Activated B cell treated with CpG ODN at 0.5 μM for 24 hours (primary cell): ENCODE data around the gene PSMB5. TPM values are rescaled to one million over a fixed set of nuclear protein-coding genes. Genes with fewer than 3 reads are reported as not detected.
A peak's percentile ranks its signal among the peaks of the same experiment; 100 is the strongest.

Experiments
- ATAC-seq: fragments of 200-7000 bp; cut with Tn5 transposase; one replicate; pipeline ENCODE4 v1.10.0; 2021; ENCODE audit warnings: low read depth, mild to moderate bottlenecking, moderate library complexity
- CTCF ChIA-PET: fragments of 350-600 bp; sonication (Branson Sonifier 250); formaldehyde crosslinking; loops from one replicate; lab custom pipeline; 2021; ENCODE audit warnings: antibody characterized with exemption; lab: Charles Lee
- POLR2A ChIA-PET: fragments of 350-600 bp; sonication (Branson Sonifier 250); formaldehyde crosslinking; loops from one replicate; lab custom pipeline; 2021; ENCODE audit warnings: antibody characterized with exemption; lab: Charles Lee
- DNase-seq: peaks from one replicate; pipeline ENCODE4 v3.0.0; 2022
- H3K27ac Mint-ChIP-seq: one replicate; pipeline ENCODE4 v1.8.0; 2020; ENCODE audit warnings: mixed read lengths
- H3K27me3 Mint-ChIP-seq: one replicate; pipeline ENCODE4 v1.8.0; 2021; ENCODE audit warnings: mixed read lengths
- H3K36me3 Mint-ChIP-seq: one replicate; pipeline ENCODE4 v1.8.0; 2021; ENCODE audit warnings: low read depth, mixed read lengths
- H3K4me1 Mint-ChIP-seq: one replicate; pipeline ENCODE4 v1.8.0; 2021; ENCODE audit warnings: mixed read lengths
- H3K4me3 Mint-ChIP-seq: one replicate; pipeline ENCODE4 v1.8.0; 2020; ENCODE audit warnings: mild to moderate bottlenecking, mixed read lengths
- H3K9me3 Mint-ChIP-seq: one replicate; pipeline ENCODE4 v1.8.0; 2020; ENCODE audit warnings: mixed read lengths
- CTCF ChIP-seq: fragments of 200-600 bp; IDR thresholded peaks from one replicate; pipeline ENCODE4 v1.8.0; 2022; ENCODE audit warnings: antibody characterized with exemption, mild to moderate bottlenecking
- intact Hi-C: fragments of 100-400 bp; cut with micrococcal nuclease; formaldehyde crosslinking; loops from one replicate; pipeline ENCODE4 v1.15.1; 2024
- total RNA-seq: library from RNA; stranded (reverse); gene quantifications from 2 replicates; pipeline ENCODE4 v1.2.3, GENCODE V29; 2022

PSMB5 gene
- total RNA-seq, 1 donor from 2014 or later, result 53.3 TPM

DNA sequence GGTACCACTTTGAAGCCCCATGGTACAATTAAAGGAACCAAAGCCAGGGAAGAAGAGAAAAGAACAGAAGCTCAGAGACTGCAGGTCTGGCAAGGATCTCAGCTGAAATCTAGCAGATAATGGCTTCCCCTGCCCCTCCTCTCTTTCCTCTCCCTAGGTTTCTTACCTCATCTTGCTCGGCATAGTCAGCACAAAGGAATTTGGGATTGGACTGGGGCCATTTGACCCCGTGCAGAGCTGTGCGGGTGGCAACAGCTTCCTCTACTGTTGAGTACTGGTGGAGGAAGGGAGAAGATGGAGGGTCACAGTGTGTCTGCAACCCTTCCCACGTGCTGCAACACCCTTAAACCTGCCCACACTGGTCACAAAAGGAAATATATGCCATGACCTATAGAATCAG is 27.3 kb upstream of the PSMB5 start:
- CTCF ChIA-PET, result interaction anchor here (0.7 to 10.5 kb wide), 6 partner anchors 9 to 87 kb away, joined by 3 to 284 read pairs (median 4); partner anchors contain the start of gene AJUBA
- H3K36me3 Mint-ChIP-seq, result peaks cover 86% of the 10 kb centered on the region
- intact Hi-C loops, result no loop called here

DNA sequence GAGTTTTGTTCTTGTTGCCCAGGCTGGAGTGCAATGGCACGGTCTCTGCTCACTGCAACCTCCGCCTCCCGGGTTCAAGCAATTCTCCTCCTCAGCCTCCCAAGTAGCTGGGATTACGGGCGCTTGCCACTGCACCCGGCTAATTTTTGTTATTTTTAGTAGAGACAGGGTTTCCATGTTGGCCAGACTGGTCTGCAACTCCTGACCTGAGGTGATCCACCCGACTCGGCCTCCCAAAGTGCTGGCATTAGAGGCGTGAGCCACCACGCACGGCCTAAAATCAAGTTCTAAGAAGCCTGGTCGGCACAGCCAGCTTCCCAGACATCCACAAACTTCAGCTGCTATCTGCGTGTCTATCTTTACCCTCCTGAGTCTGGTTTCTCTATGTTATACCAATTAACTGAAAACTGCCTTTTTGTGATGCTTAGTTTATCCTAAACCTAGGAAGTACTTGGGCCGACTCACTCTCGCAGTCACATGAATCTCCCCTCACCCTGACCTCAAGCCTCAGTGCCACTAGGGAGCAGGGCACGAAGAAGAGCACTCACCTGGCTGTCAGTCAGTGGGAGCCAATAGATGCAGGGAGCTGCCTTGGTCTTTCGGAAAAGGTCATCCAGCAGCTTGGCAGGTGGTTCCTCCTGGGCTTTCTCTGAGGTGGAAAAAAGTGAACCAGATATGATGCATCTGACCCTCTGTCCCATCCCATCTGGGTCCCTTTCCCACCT is 26.0 kb upstream of the PSMB5 start:
- ATAC-seq (no peak), DNase-seq (no peak)
- Mint-ChIP-seq H3K4me3 (no peak overlapping the region), H3K27me3 (peaks cover 2% of the 10 kb centered on the region), H3K9me3 (no peaks in the 10 kb centered on the region), H3K4me1 (peaks cover 18% of the 10 kb centered on the region), H3K27ac (no peak overlapping the region), H3K36me3 (peaks cover 73% of the 10 kb centered on the region)
- TF ChIP-seq CTCF, result no peak
- intact Hi-C loops, result no loop called here
- ChIA-PET POLR2A (interaction anchor here (3.6 kb wide), 1 partner anchor 74 kb away, joined by 26 read pairs; no protein-coding TSS in a partner anchor), CTCF (interaction anchor here (1.1 to 10.5 kb wide), 6 partner anchors 8 to 490 kb away, joined by 3 to 284 read pairs (median 27); partner anchors contain the start of gene AJUBA)

More for the DNA sequence above, 27.3 kb upstream of the PSMB5 start:
- Mint-ChIP-seq H3K4me3 (no peak overlapping the region), H3K27me3 (no peaks in the 10 kb centered on the region), H3K9me3 (no peaks in the 10 kb centered on the region), H3K4me1 (peaks cover 6% of the 10 kb centered on the region), H3K27ac (no peak overlapping the region)
- ATAC-seq (no peak), DNase-seq (no peak)
- TF ChIP-seq CTCF, result no peak
- POLR2A ChIA-PET, result interaction anchor here (0.7 kb wide), 2 partner anchors 8 to 94 kb away, joined by 4 to 6 read pairs; no protein-coding TSS in a partner anchor

- ChIA-PET POLR2A (interaction anchor here (0.6 to 3.6 kb wide), 11 partner anchors 10 to 236 kb away, joined by 3 to 26 read pairs (median 7); partner anchors contain the start of genes ACIN1, AJUBA, C14orf119 and PSMB5), CTCF (interaction anchor here (0.6 to 10.5 kb wide), 24 partner anchors 9 to 780 kb away, joined by 3 to 284 read pairs (median 4); partner anchors contain the start of genes ABHD4, AJUBA, OXA1L and PABPN1)
- Mint-ChIP-seq H3K36me3 (peaks cover 55% of the 10 kb centered on the region), H3K27ac (no peak overlapping the region), H3K4me1 (peaks cover 18% of the 10 kb centered on the region), H3K9me3 (no peaks in the 10 kb centered on the region), H3K27me3 (peaks cover 2% of the 10 kb centered on the region), H3K4me3 (no peak overlapping the region)
- TF ChIP-seq CTCF, result no peak
- ATAC-seq (no peak), DNase-seq (no peak)
- intact Hi-C loops, result loop anchor here (1.0 to 10.0 kb wide), 11 partner anchors 10 to 744 kb away; partner anchors contain the start of genes LRP10 and PRMT5
Observed at GRCh38 chr14:23058654-23059504, 24.2 kb upstream of the PSMB5 start.

DNA sequence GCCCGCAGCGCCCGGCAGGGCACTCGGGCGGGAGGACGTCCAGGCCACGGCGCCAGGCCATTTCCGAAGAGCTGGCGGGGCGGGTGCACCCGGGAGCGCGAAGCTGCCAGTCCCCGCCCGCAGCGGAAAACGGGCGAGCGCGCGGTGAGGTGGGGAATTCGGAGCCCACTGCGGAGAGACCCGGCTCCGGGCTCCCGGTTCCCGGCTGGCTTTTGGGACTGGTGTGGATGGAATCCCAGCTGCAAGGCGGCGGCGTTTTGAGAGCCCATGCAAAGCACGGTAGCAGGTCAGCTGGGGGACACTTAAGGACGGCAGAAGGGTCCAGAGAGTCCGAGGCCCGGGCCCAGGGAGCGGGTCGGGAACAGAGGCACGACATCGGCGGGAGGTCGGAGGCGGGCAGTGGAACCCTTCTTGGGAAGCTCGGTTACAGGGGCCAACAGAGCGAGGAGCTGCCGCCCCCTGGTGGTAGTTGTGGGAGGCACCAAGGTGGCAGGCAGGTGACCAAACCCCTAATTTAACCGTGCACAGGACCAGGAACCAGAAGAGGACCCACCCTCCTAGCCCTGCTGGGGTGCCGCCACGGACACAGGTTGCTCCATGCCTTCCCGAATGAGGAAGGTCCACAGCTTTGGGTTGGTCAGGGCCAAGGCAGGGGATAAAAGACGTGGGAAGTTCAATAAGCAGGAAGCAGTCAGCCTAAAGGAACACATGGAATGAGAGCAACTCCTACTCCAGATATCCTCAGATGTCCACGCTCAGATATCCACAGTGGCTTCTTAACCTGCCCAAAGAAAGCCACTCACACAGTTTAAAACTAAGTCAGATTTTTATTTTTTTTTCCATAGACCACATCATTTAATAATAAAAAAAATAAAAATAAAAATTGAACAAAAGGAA is 23.3 kb upstream of the PSMB5 start:
- POLR2A ChIA-PET, result interaction anchor here (0.6 to 3.6 kb wide), 16 partner anchors 11 to 488 kb away, joined by 3 to 26 read pairs (median 4); partner anchors contain the start of genes ACIN1, AJUBA, C14orf119 and HAUS4

More for the DNA sequence above, 23.3 kb upstream of the PSMB5 start:
- Mint-ChIP-seq H3K36me3 (peaks cover 46% of the 10 kb centered on the region), H3K27me3 (peaks cover 2% of the 10 kb centered on the region), H3K4me1 (peaks cover 18% of the 10 kb centered on the region), H3K27ac (no peak overlapping the region), H3K4me3 (peak overlapping the region; percentile 88), H3K9me3 (no peaks in the 10 kb centered on the region)
- peak; percentile 73 for ATAC-seq
- peak; percentile 80 for DNase-seq
- intact Hi-C loops, result loop anchor here (1.0 to 10.0 kb wide), 13 partner anchors 11 to 743 kb away; partner anchors contain the start of genes LRP10 and PRMT5
- CTCF ChIA-PET, result interaction anchor here (0.6 to 10.5 kb wide), 31 partner anchors 8 to 779 kb away, joined by 3 to 284 read pairs (median 4); partner anchors contain the start of genes ABHD4, AJUBA, HAUS4 and OXA1L
- peak; percentile 58 for TF ChIP-seq CTCF
